Panc1 (cell line): ENCODE results near the gene SNORC. TPM values are rescaled to one million over a fixed set of nuclear protein-coding genes. Genes with fewer than 3 reads are reported as not detected.
A peak's percentile ranks its signal among the peaks of the same experiment; 100 is the strongest.

Experiments
- ATAC-seq: fragments of 200-7000 bp; cut with Tn5 transposase; 2 replicates; pipeline ENCODE4 v1.9.1; 2020; ENCODE audit warnings: mild to moderate bottlenecking, moderate library complexity
- BruUV-seq: library from RNA; stranded (reverse); fragments of 400-500 nt; replicated peaks from 2 replicates; lab custom pipeline; 2021; lab: Mats Ljungman, UMichigan
- CTCF ChIA-PET: fragments of 300-600 bp; sonication (Branson Sonifier 250); formaldehyde crosslinking; loops from one replicate; lab custom pipeline; 2022; ENCODE audit warnings: antibody characterized with exemption; lab: Charles Lee
- POLR2A ChIA-PET: fragments of 300-600 bp; sonication (Branson Sonifier 250); formaldehyde crosslinking; loops from one replicate; lab custom pipeline; 2022; ENCODE audit warnings: antibody characterized with exemption; lab: Charles Lee
- DNase-seq: peaks from one replicate; pipeline ENCODE4 v3.0.0-alpha.2; 2010; ENCODE audit warnings: low read depth, low spot score
- H3K27ac ChIP-seq: 2 replicates; pipeline ENCODE4 v1.5.1; 2011; ENCODE audit warnings: mild to moderate bottlenecking, low read length, inconsistent platforms
- H3K27me3 ChIP-seq: fragments of 200-500 bp; sonication (Bioruptor generic); 2 replicates; pipeline ENCODE4 v1.6.0; 2014; ENCODE audit warnings: low read length, inconsistent platforms; ENCODE audit not compliant: control insufficient read depth, insufficient read depth
- H3K36me3 ChIP-seq: fragments of 200-500 bp; sonication (Bioruptor generic); 2 replicates; pipeline ENCODE4 v1.5.1; 2014; ENCODE audit warnings: inconsistent platforms, mild to moderate bottlenecking, low read length, moderate library complexity; ENCODE audit not compliant: control insufficient read depth, insufficient read depth
- H3K4me1 ChIP-seq: 2 replicates; pipeline ENCODE4 v1.5.1; 2011; ENCODE audit warnings: inconsistent platforms, mild to moderate bottlenecking, low read length, moderate library complexity; ENCODE audit not compliant: control insufficient read depth, insufficient read depth
- H3K4me3 ChIP-seq, 2 experiments: 2 replicates each; pipeline ENCODE4 v1.5.1; 2011 to 2012; ENCODE audit warnings: low read depth in 2 of 2, low read length in 2 of 2, mild to moderate bottlenecking in 2 of 2, inconsistent platforms in 1 of 2, moderate library complexity in 1 of 2
- H3K9me3 ChIP-seq: fragments of 200-500 bp; sonication (Bioruptor generic); 2 replicates; pipeline ENCODE4 v1.5.1; 2014; ENCODE audit warnings: low read depth, mild to moderate bottlenecking, inconsistent platforms, low read length, moderate library complexity; ENCODE audit not compliant: control insufficient read depth, insufficient read depth
- CTCF ChIP-seq: fragments of 450-650 bp; IDR thresholded peaks from 2 replicates; pipeline ENCODE4 v1.5.1; 2017; ENCODE audit warnings: mild to moderate bottlenecking
- POLR2AphosphoS5 ChIP-seq: IDR thresholded peaks from 2 replicates; pipeline ENCODE4 v1.6.1; 2012; ENCODE audit warnings: mild to moderate bottlenecking, low read depth, low read length, moderate library complexity
- REST ChIP-seq, 2 experiments: IDR thresholded peaks; 2 replicates each; pipeline ENCODE4 v1.6.1; 2011 to 2012; ENCODE audit warnings: low read depth in 2 of 2, control low read depth in 1 of 2, low read length in 1 of 2, mild to moderate bottlenecking in 1 of 2, moderate library complexity in 1 of 2; ENCODE audit not compliant: insufficient read depth in 1 of 2
- SIN3A ChIP-seq: IDR thresholded peaks from 2 replicates; pipeline ENCODE4 v1.6.1; 2012; ENCODE audit warnings: low read depth, mild to moderate bottlenecking, low read length, moderate library complexity, borderline replicate concordance; ENCODE audit not compliant: insufficient read depth
- TCF7L2 ChIP-seq: IDR thresholded peaks from 2 replicates; pipeline ENCODE4 v1.6.1; 2011; ENCODE audit warnings: mild to moderate bottlenecking, low read depth, low read length, inconsistent platforms
- in situ Hi-C: cut with HindIII; loops from 2 replicates; pipeline ENCODE4 v1.10.0; 2016; ENCODE audit warnings: low sequenced_read_pairs, low pct_unique_long_range_greater_than_20kb
- intact Hi-C: fragments of 100-400 bp; cut with micrococcal nuclease; formaldehyde crosslinking; loops from one replicate; pipeline ENCODE4 v1.10.0; 2022; ENCODE audit not compliant: unreplicated experiment
- total RNA-seq: library from RNA; stranded (reverse); gene quantifications from one replicate; pipeline ENCODE4 v1.2.1, GENCODE V29; 2021; ENCODE audit not compliant: unreplicated experiment

SNORC gene
- total RNA-seq, 1 experiment from 2014 or later = 6.8 TPM

GRCh38 chr2:232927793-232928550 lies 57.9 kb downstream of the SNORC start:
- ATAC-seq = peak; percentile 74
- intact Hi-C loops = no loop called here
- peak overlapping the region; percentile 46 to 61 for H3K4me3 ChIP-seq
- H3K4me1 ChIP-seq = peaks cover 5% of the 10 kb centered on the region; the same call in 1 of the 2 replicates
- in situ Hi-C loops = no loop called here
- no peaks in the 10 kb centered on the region for H3K27me3 ChIP-seq
- no TSS peak for BruUV-seq
- no peaks in the 10 kb centered on the region for H3K9me3 ChIP-seq
- CTCF ChIA-PET = interaction anchor here (0.6 kb wide), 1 partner anchor 137 kb away, joined by 4 read pairs; no protein-coding TSS in a partner anchor
- H3K36me3 ChIP-seq = no peaks in the 10 kb centered on the region
- POLR2A ChIA-PET = interaction anchor here (0.6 to 0.8 kb wide), 2 partner anchors 25 to 62 kb away, joined by 3 to 10 read pairs; no protein-coding TSS in a partner anchor
- H3K27ac ChIP-seq = no peak overlapping the region
- no peak for DNase-seq
- TF ChIP-seq SIN3A (no peak), REST (IDR thresholded peaks at IDR 0.05; ENCODE audit: insufficient read depth in 1 of 2, low read depth in 2 of 2, low read length in 1 of 2) (no peak), CTCF (no peak), TCF7L2 (no peak), POLR2AphosphoS5 (no peak)

Other genes with a start within 250 kb of the SNORC start
- 73.5 TPM for gene EFHD1, start 236.7 kb upstream of the SNORC start, total RNA-seq
- gene GIGYF2, start 172.9 kb upstream of the SNORC start, total RNA-seq = 68.3 TPM
- gene KCNJ13, start 93.7 kb upstream of the SNORC start, total RNA-seq = 1.1 TPM
- gene NGEF, start 143.0 kb downstream of the SNORC start, total RNA-seq = 17.8 TPM
- gene NEU2, start 162.4 kb downstream of the SNORC start, total RNA-seq = not detected
- 0.39 TPM for gene INPP5D, start 190.1 kb downstream of the SNORC start, total RNA-seq